HepG2 (cell line): Measurements from ENCODE around the gene HTATIP2. TPM values are rescaled to one million over a fixed set of nuclear protein-coding genes. Genes with fewer than 3 reads are reported as not detected.
A peak's percentile ranks its signal among the peaks of the same experiment; 100 is the strongest.

Experiments used
- ATAC-seq: fragments of 200-7000 bp; cut with Tn5 transposase; 3 replicates; pipeline ENCODE4 v1.9.1; 2020; ENCODE audit warnings: mild to moderate bottlenecking, moderate library complexity
- BruUV-seq: library from RNA; stranded (reverse); fragments of 400-500 nt; replicated peaks from 2 replicates; lab custom pipeline; 2021; lab: Mats Ljungman, UMichigan
- CTCF ChIA-PET: fragments of 300-600 bp; formaldehyde crosslinking; extraction: SDS; loops from one replicate; lab custom pipeline; 2021; ENCODE audit warnings: low total read pairs, inconsistent platforms, low intra/inter-chr PET ratio; lab: Yijun Ruan, JAX
- POLR2A ChIA-PET: fragments of 350-600 bp; sonication (Branson Sonifier 250); formaldehyde crosslinking; loops from one replicate; lab custom pipeline; 2020; ENCODE audit warnings: antibody characterized with exemption, inconsistent platforms; lab: Yijun Ruan, JAX
- DNase-seq: peaks from one replicate; pipeline ENCODE4 v3.0.0-alpha.2; 2015; ENCODE audit warnings: low spot score
- FAIRE-seq: peaks from 3 replicates; lab custom pipeline; 2011; peaks lifted over from hg19 to GRCh38; lab: Jason Lieb, UNC
- H2AFZ ChIP-seq: one replicate; pipeline ENCODE4 v1.6.1; 2011; ENCODE audit warnings: low read length, inconsistent platforms
- H3K27ac ChIP-seq: fragments of 300-600 bp; 3 replicates; pipeline ENCODE4 v1.8.0; 2011; ENCODE audit warnings: mixed run types, mild to moderate bottlenecking, mixed read lengths, low read length, inconsistent platforms; ENCODE audit not compliant: insufficient read depth; ENCODE audit errors: extremely low read length
- H3K27me3 ChIP-seq, 2 experiments: fragments of 200-600 bp in 1 of 2; 2 replicates in 1 of 2; 3 replicates in 1 of 2; pipeline versions ENCODE4 v1.6.0 to v1.8.0; 2011; ENCODE audit warnings: low read length in 2 of 2, mild to moderate bottlenecking in 2 of 2, moderate library complexity in 2 of 2, inconsistent platforms in 1 of 2; ENCODE audit not compliant: insufficient read depth in 2 of 2, control insufficient read depth in 1 of 2
- H3K36me3 ChIP-seq, 2 experiments: fragments of 200-600 bp in 1 of 2; replicated peaks in 1 of 2; 2 replicates in 1 of 2; 3 replicates in 1 of 2; pipeline versions ENCODE4 v1.5.1 to v1.8.0; 2011; ENCODE audit warnings: low read length in 2 of 2, inconsistent platforms in 1 of 2; ENCODE audit not compliant: insufficient read depth in 2 of 2, control insufficient read depth in 1 of 2
- H3K4me1 ChIP-seq: 2 replicates; pipeline ENCODE4 v1.5.1; 2012; ENCODE audit warnings: low read length, inconsistent platforms; ENCODE audit not compliant: insufficient read depth
- H3K4me2 ChIP-seq: 2 replicates; pipeline ENCODE4 v1.6.0; 2011; ENCODE audit warnings: low read depth, low read length, inconsistent platforms
- H3K4me3 ChIP-seq, 3 experiments: fragments of 200-600 bp in 1 of 3; sonication (generic), shearing (Covaris generic) in 1 of 3; replicated peaks in 1 of 3; 2 replicates each; pipeline ENCODE4 v1.5.1; 2011 to 2016; ENCODE audit warnings: low read length in 3 of 3, inconsistent platforms in 2 of 3, low read depth in 2 of 3, mild to moderate bottlenecking in 2 of 3, control low read depth in 1 of 3, mixed read lengths in 1 of 3; ENCODE audit not compliant: insufficient read depth in 1 of 3
- H3K79me2 ChIP-seq: one replicate; pipeline ENCODE4 v1.6.1; 2011; ENCODE audit warnings: low read length, inconsistent platforms; ENCODE audit not compliant: insufficient read depth
- H3K9ac ChIP-seq: 2 replicates; pipeline ENCODE4 v1.6.0; 2011; ENCODE audit warnings: mild to moderate bottlenecking, low read depth, low read length, inconsistent platforms; ENCODE audit not compliant: insufficient read depth
- H3K9me3 ChIP-seq: 2 replicates; pipeline ENCODE4 v1.5.1; 2012; ENCODE audit warnings: mild to moderate bottlenecking, low read length
- H4K20me1 ChIP-seq: 2 replicates; pipeline ENCODE4 v1.6.0; 2011; ENCODE audit warnings: inconsistent platforms, mild to moderate bottlenecking, low read length, moderate library complexity; ENCODE audit not compliant: insufficient read depth
- CENPX ChIP-seq: sonication (generic); formaldehyde crosslinking; IDR thresholded peaks from 2 replicates; pipeline ENCODE4 v1.9.0; 2021; ENCODE audit warnings: mild to moderate bottlenecking, missing genetic modification reagents, moderate library complexity
- HMG20B ChIP-seq: conservative IDR thresholded peaks from 2 replicates; pipeline ENCODE4 v1.6.1; 2016; ENCODE audit warnings: missing genetic modification reagents, missing compliant biosample characterization
- KDM6A ChIP-seq: IDR thresholded peaks from 2 replicates; pipeline ENCODE4 v1.6.1; 2016; ENCODE audit warnings: low read depth
- MATR3 ChIP-seq: sonication (generic); formaldehyde crosslinking; IDR thresholded peaks from 2 replicates; pipeline ENCODE4 v1.4.0; 2020; ENCODE audit warnings: missing genetic modification reagents
- MED8 ChIP-seq: sonication (generic); formaldehyde crosslinking; IDR thresholded peaks from 2 replicates; pipeline ENCODE4 v1.8.1; 2023; ENCODE audit warnings: mild to moderate bottlenecking, missing genetic modification reagents; ENCODE audit not compliant: insufficient replicate concordance
- NRL ChIP-seq: sonication (generic); formaldehyde crosslinking; IDR thresholded peaks from 2 replicates; pipeline ENCODE4 v1.5.0; 2020; ENCODE audit warnings: missing genetic modification reagents, mild to moderate bottlenecking, moderate library complexity, borderline replicate concordance
- PAX8 ChIP-seq: sonication (generic); formaldehyde crosslinking; IDR thresholded peaks from 2 replicates; pipeline ENCODE4 v1.8.0; 2022; ENCODE audit warnings: mild to moderate bottlenecking, missing genetic modification reagents, borderline replicate concordance
- SIX1 ChIP-seq: sonication (generic); formaldehyde crosslinking; IDR thresholded peaks from 2 replicates; pipeline ENCODE4 v1.4.0; 2020; ENCODE audit warnings: missing genetic modification reagents, borderline replicate concordance
- ZBTB42 ChIP-seq: sonication (generic); formaldehyde crosslinking; IDR thresholded peaks from 2 replicates; pipeline ENCODE4 v1.5.0; 2020; ENCODE audit warnings: mild to moderate bottlenecking, missing genetic modification reagents
- ZFP90 ChIP-seq: sonication (generic); formaldehyde crosslinking; IDR thresholded peaks from 2 replicates; pipeline ENCODE4 v1.8.0; 2022; ENCODE audit warnings: missing genetic modification reagents, mild to moderate bottlenecking, inconsistent platforms, borderline replicate concordance
- ZNF350 ChIP-seq: sonication (generic); formaldehyde crosslinking; IDR thresholded peaks from 2 replicates; pipeline ENCODE4 v1.4.0; 2020; ENCODE audit warnings: mild to moderate bottlenecking, low read depth, missing genetic modification reagents, borderline replicate concordance
- ZNF614 ChIP-seq: IDR thresholded peaks from 2 replicates; pipeline ENCODE4 v1.6.1; 2018; ENCODE audit warnings: missing biosample characterization, missing genetic modification reagents, inconsistent platforms, borderline replicate concordance
- WGBS: methylation state at CpG from one replicate; pipeline ENCODE4 v1.1.6; 2017; ENCODE audit warnings: low lambda C conversion rate; 5-methylcytosine and 5-hydroxymethylcytosine counted together
- in situ Hi-C: cut with HindIII; loops from 2 replicates; pipeline ENCODE4 v1.10.0; 2017; ENCODE audit warnings: low pct_unique_long_range_greater_than_20kb; ENCODE audit not compliant: extremely low pct_ligation_motif_present
- intact Hi-C: fragments of 100-400 bp; cut with micrococcal nuclease; formaldehyde crosslinking; loops from one replicate; pipeline ENCODE4 v1.10.0; 2022; ENCODE audit not compliant: unreplicated experiment
- polyA plus RNA-seq, 8 experiments: library from polyadenylated mRNA; depleted of rRNA in 3 of 8; stranded (reverse) in 7 of 8; unstranded in 1 of 8; fragments of >200 nt; fragmentation: Illumina TruSeq in 4 of 8; extraction: Trizol in 4 of 8; gene quantifications; 2 replicates each; pipeline versions ENCODE4 v1.2.1 to v1.2.3, GENCODE V29; 2011 to 2016; ENCODE audit warnings: low read depth in 4 of 8, missing spikeins in 1 of 8, mixed read lengths in 1 of 8; ENCODE audit not compliant: insufficient read depth in 1 of 8
- total RNA-seq, 5 experiments: library from RNA; depleted of rRNA; stranded (reverse); fragments of >200 nt; fragmentation: Illumina TruSeq; extraction: Trizol; gene quantifications; 2 replicates each; pipeline ENCODE4 v1.2.3, GENCODE V29; 2016; ENCODE audit warnings: low read depth in 1 of 5
- TF ChIP-seq, protein P1 (sequence below): IDR thresholded peaks from 2 replicates; pipeline ENCODE4 v1.6.1; 2016; ENCODE audit warnings: missing compliant biosample characterization, missing genetic modification reagents, borderline replicate concordance
- TF ChIP-seq, protein P2 (sequence below): sonication (generic); formaldehyde crosslinking; IDR thresholded peaks from 2 replicates; pipeline ENCODE4 v1.5.0; 2020; ENCODE audit warnings: missing genetic modification reagents
- TF ChIP-seq, protein P3 (sequence below): sonication (generic); formaldehyde crosslinking; IDR thresholded peaks from 2 replicates; pipeline ENCODE4 v1.9.0; 2021; ENCODE audit warnings: missing genetic modification reagents, mild to moderate bottlenecking, borderline replicate concordance

Gene HTATIP2
- total and polyA plus RNA-seq, 2 of the 13 experiments (the other 11 are each of a cell fraction or from before 2014, with no cell fraction given), result not detected

DNA sequence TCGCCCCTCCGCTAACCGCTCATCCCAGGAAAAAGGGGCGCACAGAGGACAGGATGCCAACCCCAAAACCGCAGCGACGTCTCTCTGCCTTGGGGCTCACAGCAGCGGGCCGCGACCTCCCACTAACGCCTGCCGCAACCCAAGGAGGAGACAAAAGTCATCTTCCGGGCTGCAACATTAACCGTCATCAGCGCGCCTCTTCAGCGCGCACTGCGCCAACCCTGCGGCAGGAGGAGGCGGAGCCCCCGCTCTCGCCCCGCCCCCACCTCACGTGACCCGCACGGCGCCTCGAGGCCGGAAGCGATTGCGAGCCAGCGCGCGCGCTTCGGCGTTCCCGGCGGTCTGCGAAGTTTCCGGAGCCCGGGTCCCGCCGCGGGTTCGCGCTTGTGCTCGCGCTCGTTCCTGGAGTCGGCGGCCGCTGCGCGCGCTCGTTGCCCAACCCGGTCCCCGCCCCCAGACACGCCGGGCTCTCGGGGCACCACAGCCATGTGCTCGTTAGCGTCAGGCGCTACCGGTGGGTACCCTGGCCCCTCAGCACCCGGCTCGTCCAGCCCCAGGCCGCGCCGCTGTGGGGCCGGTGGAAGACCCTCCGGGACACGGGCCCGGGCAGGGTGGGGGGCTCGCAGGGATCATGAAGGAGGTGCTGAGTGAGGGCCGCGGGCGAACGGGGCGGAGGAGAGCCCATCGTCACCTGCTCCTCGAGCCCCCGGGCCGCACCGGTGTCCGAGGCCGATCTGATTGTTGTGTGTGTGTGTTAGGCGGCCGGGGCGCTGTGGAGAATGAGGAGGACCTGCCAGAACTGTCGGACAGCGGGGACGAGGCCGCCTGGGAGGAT is 24.0 kb downstream of the HTATIP2 start, which contains the start of gene PRMT3:
PRMT3 (plus strand) TSS at position 456 of the 835 bp plus-strand sequence; CDS start at position 487, 31 bp downstream.
- intact Hi-C loops (no loop called here), in situ Hi-C loops (loop anchor here (5.0 kb wide), 1 partner anchor 220 kb away; no protein-coding TSS in a partner anchor)
- ChIA-PET POLR2A (no interaction called here), CTCF (interaction anchor here (0.8 to 1.9 kb wide), 2 partner anchors 33 to 223 kb away, joined by 3 to 18 read pairs; no protein-coding TSS in a partner anchor)
- H4K20me1 ChIP-seq, result no peaks in the 10 kb centered on the region
- peak within 1 kb of the TSS; percentile 79 for H3K27ac ChIP-seq
- H3K4me3 ChIP-seq, result peak within 1 kb of the TSS; percentile 87 to 99 (median 98)
- no peaks in the 10 kb centered on the region; a peak in 1 of 5 replicates for H3K36me3 ChIP-seq
- FAIRE-seq (peak; percentile 73), DNase-seq (peak; percentile 88), ATAC-seq (peak; percentile 90)
- H3K9me3 ChIP-seq, result no peaks in the 10 kb centered on the region
- H3K79me2 ChIP-seq, result peaks cover 11% of the 10 kb centered on the region
- no peaks in the 10 kb centered on the region for H3K27me3 ChIP-seq
- no TSS peak for BruUV-seq
- peak within 1 kb of the TSS; percentile 82 for H3K9ac ChIP-seq
- peaks cover 18% of the 10 kb centered on the region for H3K4me1 ChIP-seq
- WGBS, result 0% methylated on average over 21 of the region's 96 CpGs
- peak within 1 kb of the TSS; percentile 76 for H2AFZ ChIP-seq
- peak within 1 kb of the TSS; percentile 92 for H3K4me2 ChIP-seq
- TF ChIP-seq, protein P1, sequence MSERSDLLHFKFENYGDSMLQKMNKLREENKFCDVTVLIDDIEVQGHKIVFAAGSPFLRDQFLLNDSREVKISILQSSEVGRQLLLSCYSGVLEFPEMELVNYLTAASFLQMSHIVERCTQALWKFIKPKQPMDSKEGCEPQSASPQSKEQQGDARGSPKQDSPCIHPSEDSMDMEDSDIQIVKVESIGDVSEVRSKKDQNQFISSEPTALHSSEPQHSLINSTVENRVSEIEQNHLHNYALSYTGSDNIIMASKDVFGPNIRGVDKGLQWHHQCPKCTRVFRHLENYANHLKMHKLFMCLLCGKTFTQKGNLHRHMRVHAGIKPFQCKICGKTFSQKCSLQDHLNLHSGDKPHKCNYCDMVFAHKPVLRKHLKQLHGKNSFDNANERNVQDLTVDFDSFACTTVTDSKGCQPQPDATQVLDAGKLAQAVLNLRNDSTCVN (CRISPR knock-in tag), result no peak; the same call in 1 of the 2 replicates
- TF ChIP-seq ZNF614 (CRISPR knock-in tag) (peak; percentile 60; the same call in 1 of the 2 replicates), ZBTB42 (CRISPR knock-in tag) (peak; percentile 69), MED8 (CRISPR knock-in tag) (peak; percentile 41), NRL (CRISPR knock-in tag) (peak; percentile 92; the same call in 1 of the 2 replicates), ZFP90 (peak; percentile 74; the same call in 1 of the 2 replicates), MATR3 (CRISPR knock-in tag) (no peak), KDM6A (CRISPR knock-in tag) (no peak), HMG20B (CRISPR knock-in tag) (no peak), SIX1 (CRISPR knock-in tag) (no peak; the same call in 1 of the 2 replicates), ZNF350 (CRISPR knock-in tag) (peak; percentile 43; the same call in 1 of the 2 replicates), PAX8 (CRISPR knock-in tag) (no peak), CENPX (CRISPR knock-in tag) (no peak)
- TF ChIP-seq, protein P2, sequence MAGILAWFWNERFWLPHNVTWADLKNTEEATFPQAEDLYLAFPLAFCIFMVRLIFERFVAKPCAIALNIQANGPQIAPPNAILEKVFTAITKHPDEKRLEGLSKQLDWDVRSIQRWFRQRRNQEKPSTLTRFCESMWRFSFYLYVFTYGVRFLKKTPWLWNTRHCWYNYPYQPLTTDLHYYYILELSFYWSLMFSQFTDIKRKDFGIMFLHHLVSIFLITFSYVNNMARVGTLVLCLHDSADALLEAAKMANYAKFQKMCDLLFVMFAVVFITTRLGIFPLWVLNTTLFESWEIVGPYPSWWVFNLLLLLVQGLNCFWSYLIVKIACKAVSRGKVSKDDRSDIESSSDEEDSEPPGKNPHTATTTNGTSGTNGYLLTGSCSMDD (CRISPR knock-in tag), result 0 out of 2 replicates have a peak, but pooled peaks have one; percentile 40
- TF ChIP-seq, protein P3, sequence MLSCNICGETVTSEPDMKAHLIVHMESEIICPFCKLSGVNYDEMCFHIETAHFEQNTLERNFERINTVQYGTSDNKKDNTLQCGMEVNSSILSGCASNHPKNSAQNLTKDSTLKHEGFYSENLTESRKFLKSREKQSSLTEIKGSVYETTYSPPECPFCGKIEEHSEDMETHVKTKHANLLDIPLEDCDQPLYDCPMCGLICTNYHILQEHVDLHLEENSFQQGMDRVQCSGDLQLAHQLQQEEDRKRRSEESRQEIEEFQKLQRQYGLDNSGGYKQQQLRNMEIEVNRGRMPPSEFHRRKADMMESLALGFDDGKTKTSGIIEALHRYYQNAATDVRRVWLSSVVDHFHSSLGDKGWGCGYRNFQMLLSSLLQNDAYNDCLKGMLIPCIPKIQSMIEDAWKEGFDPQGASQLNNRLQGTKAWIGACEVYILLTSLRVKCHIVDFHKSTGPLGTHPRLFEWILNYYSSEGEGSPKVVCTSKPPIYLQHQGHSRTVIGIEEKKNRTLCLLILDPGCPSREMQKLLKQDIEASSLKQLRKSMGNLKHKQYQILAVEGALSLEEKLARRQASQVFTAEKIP (CRISPR knock-in tag), result no peak
